Central memory CD4-positive, alpha-beta T cell (primary cell): ENCODE data around the gene BANF2.
"Not testable (repeated sequence)": the region's sequence is repeated elsewhere in the genome, so short reads cannot be mapped to it uniquely, and the experiment has no call there.

Source experiments
- DNase-seq: peaks from one replicate; pipeline ENCODE4 v3.0.0; 2022

BANF2 gene

DNA sequence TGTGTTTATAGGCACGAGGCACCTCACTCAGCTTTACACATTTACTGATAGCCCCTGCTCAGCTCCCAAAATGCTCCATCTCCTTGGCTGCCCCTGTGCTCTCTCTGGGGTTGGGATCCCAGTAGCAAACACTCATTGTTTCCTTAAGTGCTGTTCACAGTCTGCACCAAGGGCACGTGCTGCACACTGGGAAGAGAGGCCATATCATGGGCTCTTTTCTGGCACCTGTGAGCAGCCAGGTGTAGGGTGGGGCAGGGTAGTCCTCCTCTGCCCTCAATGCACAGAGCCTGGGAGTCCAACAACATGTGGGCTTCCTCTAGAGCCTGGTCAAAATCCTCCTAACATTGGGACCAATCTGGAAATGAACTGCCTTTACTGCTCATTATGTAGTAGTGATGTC lies 67.9 kb downstream of the BANF2 start:
- DNase-seq = no peak

DNA sequence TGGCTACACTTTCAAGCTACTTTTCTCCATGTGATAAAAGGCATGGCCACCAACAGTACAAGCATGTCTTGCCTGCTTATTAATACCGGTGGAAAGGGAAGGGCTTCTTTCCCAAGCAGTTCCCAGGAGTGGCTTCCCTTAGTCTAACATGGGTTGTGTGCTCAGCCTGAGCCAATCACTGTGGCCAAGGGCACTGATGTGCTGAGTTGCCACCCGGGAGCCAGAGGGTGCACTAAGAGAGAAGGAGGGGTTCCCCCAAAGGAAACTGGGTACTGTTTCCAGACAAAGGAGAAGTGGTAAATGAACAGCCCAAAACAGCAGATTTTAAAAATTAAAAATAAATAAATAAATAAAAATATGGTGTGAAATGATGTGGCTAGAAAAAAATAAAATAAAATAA lies 68.5 kb downstream of the BANF2 start:
- no peak for DNase-seq

DNA sequence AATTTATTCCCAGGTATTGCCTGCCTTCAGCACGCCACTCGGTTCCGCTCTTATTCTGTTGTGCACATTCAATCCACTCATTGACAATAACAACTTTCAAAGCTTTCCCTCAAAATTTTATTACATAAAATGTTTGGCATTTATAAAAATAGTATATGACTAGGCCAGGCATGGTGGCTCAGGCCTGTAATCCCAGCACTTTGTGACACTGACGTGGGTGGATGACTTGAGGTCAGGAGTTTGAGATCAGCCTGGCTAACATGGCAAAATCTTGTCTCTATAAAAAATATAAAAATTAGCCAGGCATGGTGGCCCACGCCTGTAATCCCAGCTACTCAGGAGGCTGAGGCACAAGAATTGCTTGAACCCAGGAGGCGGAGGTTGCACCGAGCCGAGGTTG lies 70.0 kb downstream of the BANF2 start:
- DNase-seq = not testable (repeated sequence)

DNA sequence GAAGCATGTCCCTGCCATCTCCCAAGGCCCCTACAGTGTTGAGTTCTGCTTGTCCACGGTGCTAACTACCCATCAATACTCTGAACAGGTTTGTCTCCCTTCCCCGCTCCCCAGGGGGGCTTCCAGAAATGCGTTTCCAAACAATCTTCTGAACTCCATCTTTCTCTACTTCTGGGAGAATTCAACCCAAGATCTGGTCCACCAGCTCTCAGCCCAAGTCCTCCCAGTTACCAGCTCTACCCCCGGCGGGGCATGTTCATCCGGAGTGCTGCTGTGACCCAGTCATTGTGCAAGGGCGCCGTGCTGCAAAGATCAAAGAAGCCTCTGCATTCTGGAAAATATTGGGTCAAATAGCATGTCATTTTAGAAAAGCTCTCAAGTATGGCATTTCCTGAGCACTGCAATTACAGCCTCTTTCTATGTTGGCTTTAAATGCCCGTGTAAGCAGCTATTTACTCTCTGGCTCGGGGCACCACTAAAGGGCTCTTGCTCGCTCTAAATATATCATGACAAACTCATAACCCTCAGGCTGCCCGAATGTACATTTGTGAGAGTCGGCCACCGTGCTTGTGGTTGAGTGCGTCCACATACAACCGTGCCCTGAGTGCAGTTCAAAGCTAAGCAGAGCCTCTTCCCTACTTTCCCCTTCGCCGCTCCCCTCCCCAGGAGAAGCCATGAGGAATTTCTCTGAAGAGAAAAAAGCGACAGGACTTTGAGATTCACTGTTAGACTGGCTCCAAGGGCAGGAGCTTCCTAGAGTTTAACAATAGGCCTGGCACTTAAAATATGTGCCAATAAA lies 71.6 kb downstream of the BANF2 start:
- no peak for DNase-seq

DNA sequence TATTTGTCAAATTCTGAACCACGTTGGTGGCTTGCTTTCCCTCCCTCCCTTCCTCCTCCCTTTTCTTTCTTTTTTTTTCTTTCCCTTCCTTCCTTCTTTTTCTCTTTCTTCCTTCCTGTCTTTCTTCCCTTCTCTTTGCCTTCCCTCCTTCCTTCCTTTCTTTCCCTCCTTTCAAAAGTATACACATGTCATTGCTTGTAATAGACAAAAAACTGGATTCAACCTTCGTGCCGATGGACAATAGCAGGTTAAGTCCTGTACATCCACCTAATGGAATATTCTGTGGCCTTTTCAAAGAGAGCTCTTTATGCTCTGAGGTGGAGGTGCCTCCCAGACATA lies 72.2 kb downstream of the BANF2 start:
- no peak for DNase-seq

DNA sequence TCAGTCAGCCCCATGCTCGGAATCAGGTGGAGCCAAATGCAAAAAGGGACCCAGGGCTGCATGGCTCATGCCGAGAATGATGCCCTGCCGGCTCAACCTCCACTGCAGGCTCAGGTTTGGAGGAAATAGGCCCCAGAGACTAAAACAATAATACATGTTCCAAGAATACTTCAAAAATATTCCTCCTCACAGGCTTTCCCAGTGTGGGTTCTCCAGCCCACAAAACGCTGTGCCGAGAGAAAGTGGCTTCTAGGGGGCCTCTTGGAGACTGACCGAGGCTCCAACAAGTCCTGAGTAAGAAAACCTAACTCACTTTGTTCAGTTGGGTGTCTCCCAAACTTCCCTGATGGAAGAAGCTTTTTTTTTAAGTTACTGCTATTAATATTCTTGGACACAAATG lies 73.9 kb downstream of the BANF2 start:
- DNase-seq = no peak

DNA sequence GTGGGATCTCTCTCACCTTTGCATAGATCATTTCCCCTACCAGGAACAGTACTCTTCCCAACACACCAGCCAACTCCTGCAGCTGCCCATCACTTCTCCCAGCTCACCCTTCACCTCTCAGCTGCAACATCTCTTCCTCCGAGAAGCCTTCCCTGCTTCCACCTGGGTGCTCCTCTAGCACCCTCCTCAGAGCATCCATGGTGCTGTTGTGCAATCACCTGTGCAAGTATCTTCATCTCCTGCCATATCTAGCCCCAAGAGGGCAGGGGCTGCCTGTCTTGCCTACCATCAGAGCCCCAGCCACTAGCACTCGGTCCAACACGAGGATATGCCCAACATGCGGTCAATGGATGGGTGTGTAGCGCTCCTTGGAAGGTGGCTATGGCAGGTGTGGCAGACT lies 75.8 kb downstream of the BANF2 start:
- DNase-seq = no peak

DNA sequence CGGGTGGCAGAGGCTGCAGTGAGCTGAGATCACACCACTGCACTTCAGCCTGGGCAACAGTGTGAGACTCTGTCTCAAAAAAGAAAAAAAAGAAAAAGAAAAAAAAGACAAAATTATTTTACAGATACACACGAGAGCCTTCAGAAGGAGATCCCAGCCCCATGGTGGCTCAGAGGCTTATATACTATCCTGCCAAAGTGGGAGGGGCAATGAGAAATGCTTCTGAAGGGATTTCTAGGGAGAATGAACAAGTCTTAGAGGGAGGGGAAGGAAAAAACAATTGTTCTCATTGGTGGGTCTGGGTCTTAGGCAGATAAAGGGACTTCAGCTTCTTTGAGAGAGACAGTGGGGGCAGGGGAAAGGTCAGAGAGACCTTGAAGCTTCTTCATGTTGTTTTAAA lies 76.8 kb downstream of the BANF2 start:
- no peak for DNase-seq

DNA sequence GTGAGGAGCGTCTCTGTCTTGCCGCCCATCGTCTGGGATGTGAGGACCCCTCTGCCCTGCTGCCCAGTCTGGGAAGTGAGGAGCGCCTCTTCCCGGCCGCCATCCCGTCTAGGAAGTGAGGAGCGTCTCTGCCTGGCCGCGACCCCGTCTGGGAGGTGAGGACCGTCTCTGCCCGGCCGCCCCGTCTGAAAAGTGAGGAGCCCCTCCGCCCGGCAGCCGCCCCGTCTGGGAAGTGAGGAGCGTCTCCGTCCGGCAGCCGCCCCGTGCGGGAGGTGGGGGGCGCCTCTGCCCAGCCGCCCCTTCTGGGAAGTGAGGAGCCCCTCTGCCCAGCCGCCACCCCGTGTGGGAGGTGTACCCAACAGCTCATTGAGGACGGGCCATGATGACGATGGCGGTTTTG lies 79.2 kb downstream of the BANF2 start:
- DNase-seq = not testable (repeated sequence)

DNA sequence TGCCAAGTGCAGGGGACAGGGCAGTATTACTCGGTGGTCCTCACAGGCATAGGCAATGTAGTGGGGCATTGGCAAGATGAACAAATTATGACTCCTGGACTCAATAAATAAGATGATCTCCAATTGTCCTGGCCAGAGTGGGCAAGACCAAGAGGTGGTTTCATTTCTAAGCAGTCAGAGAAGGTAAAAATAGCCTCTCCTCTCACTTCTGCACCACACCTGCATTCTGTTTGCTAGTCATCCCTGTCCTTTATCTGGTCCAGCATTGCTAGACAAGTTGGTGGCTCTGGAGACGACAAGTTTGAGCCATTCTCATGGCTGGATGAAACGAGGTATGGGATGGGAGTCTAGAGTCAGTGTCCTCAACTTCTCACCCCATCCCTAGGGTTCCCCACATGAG lies 83.0 kb downstream of the BANF2 start:
- no peak for DNase-seq

DNA sequence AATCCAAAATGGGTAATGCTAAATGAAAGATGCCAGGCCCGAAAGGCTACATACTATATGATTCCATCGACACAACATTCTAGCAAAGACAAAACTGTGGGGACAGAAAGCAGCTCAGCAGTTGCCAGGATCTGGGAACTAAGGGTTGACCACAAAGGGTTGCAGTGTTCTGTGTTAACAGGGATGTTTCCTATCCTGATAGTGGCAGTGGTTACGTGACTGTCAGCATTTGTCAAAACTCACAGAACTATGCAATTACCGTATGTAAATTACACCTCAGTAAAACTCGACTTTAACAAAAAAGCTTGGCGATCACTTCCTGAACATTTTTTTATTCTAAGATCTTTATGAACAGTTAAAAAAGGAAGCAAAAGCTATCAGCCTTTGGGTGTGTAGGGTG lies 83.9 kb downstream of the BANF2 start:
- no peak for DNase-seq

DNA sequence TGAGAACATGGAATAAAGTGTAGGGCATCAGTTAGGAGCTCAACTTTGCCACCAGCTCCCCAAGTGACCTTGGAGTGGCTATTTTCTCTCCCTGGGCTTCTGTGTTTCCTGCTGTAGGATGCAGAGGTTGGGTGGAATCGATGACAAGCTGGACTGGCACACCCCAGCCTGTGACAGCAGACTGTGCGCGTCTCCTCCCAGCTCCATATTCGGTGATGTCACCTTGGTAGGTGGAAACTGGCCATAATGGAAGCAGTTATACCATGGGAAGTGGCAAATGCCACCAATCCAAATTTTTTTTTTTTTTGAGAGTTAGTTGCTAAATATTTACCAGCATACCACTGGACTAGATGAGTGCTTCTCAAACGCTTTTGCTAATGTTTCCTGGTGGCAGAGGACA lies 85.2 kb downstream of the BANF2 start:
- DNase-seq = no peak
